Left lung (tissue), 10 donors: Measurements from ENCODE around the gene ABHD3. TPM values are rescaled to one million over a fixed set of nuclear protein-coding genes. Genes with fewer than 3 reads are reported as not detected.

Experiments used
- ATAC-seq: fragments of 200-7000 bp; cut with Tn5 transposase; one replicate; pipeline ENCODE4 v1.9.1; 2020; ENCODE audit warnings: moderate library complexity
- DNase-seq, 4 donors: peaks; one replicate each; pipeline ENCODE4 v3.0.0-alpha.2; 2013 to 2020
- H3K27ac ChIP-seq, 2 donors: fragments of 200-600 bp; sonication (generic) in 1 of 2; one replicate each; pipeline versions ENCODE4 v1.5.0 to v1.8.0; 2020 to 2021
- H3K27me3 ChIP-seq, 2 donors: fragments of 200-600 bp; sonication (generic) in 1 of 2; one replicate each; pipeline versions ENCODE4 v1.5.0 to v1.8.0; 2020 to 2021
- H3K36me3 ChIP-seq, 2 donors: fragments of 200-600 bp; sonication (generic) in 1 of 2; one replicate each; pipeline versions ENCODE4 v1.5.0 to v1.8.0; 2020 to 2021
- H3K4me1 ChIP-seq, 2 donors: fragments of 200-600 bp; one replicate each; pipeline ENCODE4 v1.8.0; 2021
- H3K4me3 ChIP-seq, 2 donors: fragments of 200-600 bp; sonication (generic) in 1 of 2; one replicate each; pipeline versions ENCODE4 v1.5.0 to v1.8.0; 2020 to 2021; ENCODE audit warnings: mild to moderate bottlenecking in 1 of 2
- H3K9me3 ChIP-seq, 2 donors: fragments of 200-600 bp; sonication (generic) in 1 of 2; one replicate each; pipeline versions ENCODE4 v1.5.0 to v1.8.0; 2020 to 2021
- intact Hi-C, 2 donors: fragments of 100-400 bp; cut with DNase I; formaldehyde crosslinking; loops; one replicate each; pipeline versions ENCODE4 v1.11.2 to v1.14.2; 2022
- polyA plus RNA-seq, 6 donors: library from polyadenylated mRNA; unstranded; fragments of 120-200 nt; gene quantifications; one replicate each; pipeline ENCODE4 v1.2.1, GENCODE V29; 2013; ENCODE audit not compliant: insufficient read length in 6 of 6
- total RNA-seq, 2 donors: library from RNA; stranded (reverse); fragmentation: NEBNext Ultra II Directional; extraction: Animal tissue kit (Norgen Biotek cat#: 25700); gene quantifications; one replicate each; pipeline ENCODE4 v1.2.1, GENCODE V29; 2021
- TF ChIP-seq, protein P1 (sequence below), 2 donors: fragments of 200-600 bp; sonication (generic) in 1 of 2; IDR thresholded peaks; one replicate each; pipeline versions ENCODE4 v1.5.0 to v1.8.0; 2021; ENCODE audit warnings: antibody characterized with exemption in 2 of 2
- donor health status: DM: no; HTN: yes; CAD: no.
- donor health status: DM: no; HTN: no; CAD: no.

Gene ABHD3
- total and polyA plus RNA-seq, 8 donors = 22.1 to 37.5 (median 27.9) TPM

GRCh38 chr18:21743166-21743832 lies 38.7 kb upstream of the ABHD3 start:
- H3K4me1 ChIP-seq = peaks cover 13 to 47% of the 10 kb centered on the region in 2 donors
- no peaks in the 10 kb centered on the region for H3K36me3 ChIP-seq
- no peak for DNase-seq
- H3K4me3 ChIP-seq = no peak overlapping the region
- intact Hi-C loops = loop anchor here in 1 of 2 donors (5.0 kb wide), 1 partner anchor 41 kb away; the partner anchor contains the start of gene ABHD3
- no peaks in the 10 kb centered on the region for H3K27me3 ChIP-seq
- no peak for ATAC-seq
- H3K9me3 ChIP-seq = no peaks in the 10 kb centered on the region
- TF ChIP-seq, protein P1, sequence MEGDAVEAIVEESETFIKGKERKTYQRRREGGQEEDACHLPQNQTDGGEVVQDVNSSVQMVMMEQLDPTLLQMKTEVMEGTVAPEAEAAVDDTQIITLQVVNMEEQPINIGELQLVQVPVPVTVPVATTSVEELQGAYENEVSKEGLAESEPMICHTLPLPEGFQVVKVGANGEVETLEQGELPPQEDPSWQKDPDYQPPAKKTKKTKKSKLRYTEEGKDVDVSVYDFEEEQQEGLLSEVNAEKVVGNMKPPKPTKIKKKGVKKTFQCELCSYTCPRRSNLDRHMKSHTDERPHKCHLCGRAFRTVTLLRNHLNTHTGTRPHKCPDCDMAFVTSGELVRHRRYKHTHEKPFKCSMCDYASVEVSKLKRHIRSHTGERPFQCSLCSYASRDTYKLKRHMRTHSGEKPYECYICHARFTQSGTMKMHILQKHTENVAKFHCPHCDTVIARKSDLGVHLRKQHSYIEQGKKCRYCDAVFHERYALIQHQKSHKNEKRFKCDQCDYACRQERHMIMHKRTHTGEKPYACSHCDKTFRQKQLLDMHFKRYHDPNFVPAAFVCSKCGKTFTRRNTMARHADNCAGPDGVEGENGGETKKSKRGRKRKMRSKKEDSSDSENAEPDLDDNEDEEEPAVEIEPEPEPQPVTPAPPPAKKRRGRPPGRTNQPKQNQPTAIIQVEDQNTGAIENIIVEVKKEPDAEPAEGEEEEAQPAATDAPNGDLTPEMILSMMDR (IDR thresholded peaks at IDR 0.05) = no peak
- H3K27ac ChIP-seq = no peak overlapping the region

DNA sequence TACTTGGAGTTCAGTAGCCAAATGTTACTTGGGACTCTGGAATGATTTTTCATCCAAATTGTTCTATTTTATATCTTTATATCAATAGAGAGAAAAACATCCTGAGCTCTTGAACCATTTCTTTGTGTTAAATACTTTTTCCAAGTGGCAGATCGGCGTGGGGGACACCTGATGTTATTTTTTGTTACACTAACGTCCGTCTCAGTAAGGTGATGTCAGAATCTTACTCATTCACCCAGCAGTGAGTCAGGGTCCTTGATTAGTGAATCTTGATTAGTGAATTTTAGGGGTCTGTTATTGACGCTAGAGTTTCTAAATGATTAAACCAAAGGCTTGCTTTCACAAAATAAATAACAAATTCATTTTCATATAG lies 37.7 kb upstream of the ABHD3 start:
- no peak overlapping the region for H3K27ac ChIP-seq
- intact Hi-C loops = loop anchor here in 1 of 2 donors (5.0 kb wide), 1 partner anchor 40 kb away; the partner anchor contains the start of gene ABHD3
- peaks cover 12 to 39% of the 10 kb centered on the region in 2 donors for H3K4me1 ChIP-seq
- ATAC-seq = no peak
- H3K9me3 ChIP-seq = no peaks in the 10 kb centered on the region
- H3K4me3 ChIP-seq = peak overlapping the region; percentile 93 to 95
- no peaks in the 10 kb centered on the region for H3K36me3 ChIP-seq
- no peak for DNase-seq
- H3K27me3 ChIP-seq = no peaks in the 10 kb centered on the region
- TF ChIP-seq, protein P1 (IDR thresholded peaks at IDR 0.05) = no peak

GRCh38 chr18:21741562-21742314 lies 37.2 kb upstream of the ABHD3 start:
- no peaks in the 10 kb centered on the region for H3K36me3 ChIP-seq
- H3K4me1 ChIP-seq = peaks cover 7 to 36% of the 10 kb centered on the region in 2 donors
- DNase-seq (peak; percentile 25 to 88 (median 44)), ATAC-seq (no peak)
- H3K4me3 ChIP-seq = peak overlapping the region; percentile 93 to 95
- H3K27me3 ChIP-seq = no peaks in the 10 kb centered on the region
- no peaks in the 10 kb centered on the region for H3K9me3 ChIP-seq
- H3K27ac ChIP-seq = peak overlapping the region; percentile 97 to 98
- intact Hi-C loops = loop anchor here in 1 of 2 donors (5.0 kb wide), 1 partner anchor 39 kb away; the partner anchor contains the start of gene ABHD3
- TF ChIP-seq, protein P1 (IDR thresholded peaks at IDR 0.05) = no peak

GRCh38 chr18:21741312-21741561 lies 36.7 kb upstream of the ABHD3 start:
- peak overlapping the region; percentile 97 to 98 for H3K27ac ChIP-seq
- peak in 2 of 4 donors; percentile 23 to 90 for DNase-seq
- no peak for ATAC-seq
- H3K4me1 ChIP-seq = peaks cover 7 to 36% of the 10 kb centered on the region in 2 donors
- intact Hi-C loops = loop anchor here in 1 of 2 donors (5.0 kb wide), 1 partner anchor 39 kb away; the partner anchor contains the start of gene ABHD3
- no peaks in the 10 kb centered on the region for H3K36me3 ChIP-seq
- H3K27me3 ChIP-seq = no peaks in the 10 kb centered on the region
- H3K4me3 ChIP-seq = peak overlapping the region; percentile 93 to 95
- no peaks in the 10 kb centered on the region for H3K9me3 ChIP-seq
- TF ChIP-seq, protein P1 (IDR thresholded peaks at IDR 0.05) = no peak
